Stomach smooth muscle (tissue), 2 donors: ENCODE data around the gene AIP.

ENCODE experiments used
- H3K27ac ChIP-seq: one replicate; pipeline ENCODE4 v1.7.0; 2013; ENCODE audit warnings: mild to moderate bottlenecking, low read length, inconsistent platforms
- H3K27me3 ChIP-seq, 2 donors: one replicate each; pipeline ENCODE4 v1.7.0; 2013; ENCODE audit warnings: low read length in 2 of 2; ENCODE audit not compliant: insufficient read depth in 2 of 2, control insufficient read depth in 1 of 2
- H3K36me3 ChIP-seq, 2 donors: one replicate each; pipeline ENCODE4 v1.7.0; 2013; ENCODE audit warnings: low read length in 2 of 2; ENCODE audit not compliant: control insufficient read depth in 2 of 2, insufficient read depth in 2 of 2
- H3K4me1 ChIP-seq: one replicate; pipeline ENCODE4 v1.7.0; 2013; ENCODE audit warnings: low read length; ENCODE audit not compliant: control insufficient read depth, insufficient read depth
- H3K4me3 ChIP-seq, 2 donors: one replicate each; pipeline ENCODE4 v1.7.0; 2013; ENCODE audit warnings: low read length in 2 of 2
- H3K9ac ChIP-seq, 2 donors: one replicate each; pipeline ENCODE4 v1.7.0; 2013; ENCODE audit warnings: low read length in 2 of 2, mild to moderate bottlenecking in 1 of 2
- H3K9me3 ChIP-seq, 2 donors: one replicate each; pipeline ENCODE4 v1.7.0; 2013; ENCODE audit warnings: low read length in 2 of 2; ENCODE audit not compliant: control insufficient read depth in 2 of 2
- donor health status: healthy.
- donor health status: Pancreatic carcinoma.

Gene AIP

GRCh38 chr11:67539550-67539949 lies 56.7 kb downstream of the AIP start:
- H3K4me1 ChIP-seq, result no peaks in the 10 kb centered on the region

More at GRCh38 chr11:67539550-67539949, 56.7 kb downstream of the AIP start:
- H3K9ac ChIP-seq, result no peak overlapping the region
- H3K27ac ChIP-seq, result no peak overlapping the region
- no peaks in the 10 kb centered on the region for H3K27me3 ChIP-seq
- H3K4me3 ChIP-seq, result no peak overlapping the region
- no peaks in the 10 kb centered on the region for H3K36me3 ChIP-seq
- no peaks in the 10 kb centered on the region for H3K9me3 ChIP-seq
